GM19452 (cell line): Measurements from ENCODE around the gene SMARCA2.

Source experiments
- ATAC-seq: cut with Tn5 transposase; IDR thresholded peaks from one replicate; pipeline ENCODE4 v1.9.1; 2021; ENCODE audit not compliant: unreplicated experiment

Gene SMARCA2

GRCh38 chr9:2086971-2087370, 71.8 kb downstream of the SMARCA2 start:
- no peak for ATAC-seq

GRCh38 chr9:2087500-2088313, 72.6 kb downstream of the SMARCA2 start:
- ATAC-seq, result peak; percentile 78

- ATAC-seq, result no peak
Observed at GRCh38 chr9:2093920-2094597, 78.9 kb downstream of the SMARCA2 start.

GRCh38 chr9:2096376-2096970, 81.3 kb downstream of the SMARCA2 start:
- no peak for ATAC-seq

- no peak for ATAC-seq
Observed at GRCh38 chr9:2106666-2107065, 91.5 kb downstream of the SMARCA2 start.

GRCh38 chr9:2107906-2108451, 92.8 kb downstream of the SMARCA2 start:
- no peak for ATAC-seq

GRCh38 chr9:2109069-2109650, 94.0 kb downstream of the SMARCA2 start:
- no peak for ATAC-seq

- ATAC-seq, result no peak
Observed at GRCh38 chr9:2110036-2110435, 94.9 kb downstream of the SMARCA2 start.

- ATAC-seq, result no peak
Observed at GRCh38 chr9:2116073-2116472, 100.9 kb downstream of the SMARCA2 start.

GRCh38 chr9:2117527-2117926, 102.4 kb downstream of the SMARCA2 start:
- ATAC-seq, result no peak

- ATAC-seq, result no peak
Observed at GRCh38 chr9:2119566-2119965, 104.4 kb downstream of the SMARCA2 start.

GRCh38 chr9:2120926-2121689, 106.0 kb downstream of the SMARCA2 start:
- no peak for ATAC-seq

- no peak for ATAC-seq
Observed at GRCh38 chr9:2122299-2122698, 107.2 kb downstream of the SMARCA2 start.

- peak; percentile 96 for ATAC-seq
Observed at GRCh38 chr9:2125906-2126305, 110.8 kb downstream of the SMARCA2 start.

- peak; percentile 10 for ATAC-seq
Observed at GRCh38 chr9:2126331-2126803, 111.2 kb downstream of the SMARCA2 start.

- ATAC-seq, result no peak
Observed at GRCh38 chr9:2127486-2127885, 112.3 kb downstream of the SMARCA2 start.

GRCh38 chr9:2128141-2128540, 113.0 kb downstream of the SMARCA2 start:
- no peak for ATAC-seq

GRCh38 chr9:2128618-2129017, 113.5 kb downstream of the SMARCA2 start:
- no peak for ATAC-seq

- ATAC-seq, result no peak
Observed at GRCh38 chr9:2130941-2131340, 115.8 kb downstream of the SMARCA2 start.

- no peak for ATAC-seq
Observed at GRCh38 chr9:2132484-2133082, 117.4 kb downstream of the SMARCA2 start.
